Gastroesophageal sphincter (tissue), 4 donors: ENCODE results near the gene CLP1. TPM values are rescaled to one million over a fixed set of nuclear protein-coding genes. Genes with fewer than 3 reads are reported as not detected.

ENCODE experiments used
- ATAC-seq: fragments of 150-250 bp; one replicate; pipeline ENCODE4 v1.9.1; 2016; ENCODE audit warnings: mild to moderate bottlenecking, moderate library complexity
- H3K27ac ChIP-seq, 4 donors: fragments of 200-600 bp; sonication (generic) in 3 of 4; 1 replicate in 3 of 4; 2 replicates in 1 of 4; pipeline ENCODE4 v1.5.1; 2016 to 2019
- H3K27me3 ChIP-seq: fragments of 200-600 bp; sonication (generic); one replicate; pipeline ENCODE4 v1.5.1; 2019
- H3K36me3 ChIP-seq, 2 donors: fragments of 200-600 bp; sonication (generic); one replicate each; pipeline ENCODE4 v1.5.1; 2019; ENCODE audit warnings: control low read depth in 1 of 2
- H3K4me1 ChIP-seq, 3 donors: fragments of 200-600 bp; sonication (generic); 1 replicate in 2 of 3; 2 replicates in 1 of 3; pipeline ENCODE4 v1.5.1; 2016 to 2019; ENCODE audit warnings: control low read depth in 2 of 3
- H3K4me3 ChIP-seq, 2 donors: fragments of 200-600 bp; sonication (generic); one replicate each; pipeline ENCODE4 v1.5.1; 2019; ENCODE audit warnings: mild to moderate bottlenecking in 1 of 2, moderate library complexity in 1 of 2
- H3K9me3 ChIP-seq, 3 donors: fragments of 200-600 bp; sonication (generic); one replicate each; pipeline ENCODE4 v1.5.1; 2017 to 2019; ENCODE audit warnings: control low read depth in 2 of 3
- CTCF ChIP-seq, 4 experiments: fragments of 200-600 bp in 2 of 4; fragments of 450-650 bp in 2 of 4; sonication (generic) in 1 of 4; IDR thresholded peaks; one replicate each; pipeline ENCODE4 v1.5.1; 2017 to 2019; ENCODE audit warnings: antibody characterized with exemption in 4 of 4, mild to moderate bottlenecking in 2 of 4, moderate library complexity in 2 of 4
- EP300 ChIP-seq: sonication (generic); formaldehyde crosslinking; IDR thresholded peaks from one replicate; pipeline ENCODE4 v1.6.1; 2017; ENCODE audit warnings: antibody characterized with exemption, mild to moderate bottlenecking
- POLR2A ChIP-seq, 2 donors: fragments of 450-650 bp; IDR thresholded peaks; one replicate each; pipeline ENCODE4 v1.6.1; 2017; ENCODE audit warnings: antibody characterized with exemption in 2 of 2, mild to moderate bottlenecking in 2 of 2, moderate library complexity in 1 of 2
- POLR2AphosphoS5 ChIP-seq: sonication (generic); formaldehyde crosslinking; IDR thresholded peaks from one replicate; pipeline ENCODE4 v1.6.1; 2017; ENCODE audit warnings: antibody characterized with exemption
- WGBS, 2 donors: methylation state at CpG; one replicate each; pipeline ENCODE4 v1.1.5; 2018; ENCODE audit warnings: low coverage in 1 of 2; 5-methylcytosine and 5-hydroxymethylcytosine counted together
- total RNA-seq, 4 donors: library from RNA; depleted of rRNA; stranded (reverse); fragments of >200 nt; gene quantifications; one replicate each; pipeline ENCODE4 v1.1.0, GENCODE V29; 2016

CLP1 gene
- total RNA-seq, 4 donors from 2014 or later: 11.4 to 21.7 (median 16.6) TPM

- no peaks in the 10 kb centered on the region for H3K27me3 ChIP-seq
- 78% methylated on average over 1 of the region's 1 CpG; no CpG with 5 or more reads in 1 of the 2 donors for WGBS, 2 donors
Observed at GRCh38 chr11:57626895-57627294, 30.7 kb upstream of the CLP1 start.

GRCh38 chr11:57630171-57630570 is 27.4 kb upstream of the CLP1 start:
- no peak for ATAC-seq
- Histone ChIP-seq H3K36me3 (no peaks in the 10 kb centered on the region), H3K4me3 (no peak overlapping the region), H3K27me3 (no peaks in the 10 kb centered on the region), H3K27ac (no peak overlapping the region), H3K4me1 (no peaks in the 10 kb centered on the region), H3K9me3 (no peaks in the 10 kb centered on the region)
- TF ChIP-seq EP300 (no peak), POLR2AphosphoS5 (no peak), CTCF (IDR thresholded peaks at IDR 0.05) (no peak), POLR2A (IDR thresholded peaks at IDR 0.05) (no peak)
- WGBS, 2 donors: 33% methylated on average over 1 of the region's 2 CpGs; no CpG with 5 or more reads in 1 of the 2 donors

More at GRCh38 chr11:57626895-57627294, 30.7 kb upstream of the CLP1 start:
- Histone ChIP-seq H3K4me1 (no peaks in the 10 kb centered on the region), H3K36me3 (no peaks in the 10 kb centered on the region), H3K27ac (no peak overlapping the region), H3K9me3 (no peaks in the 10 kb centered on the region), H3K4me3 (no peak overlapping the region)
- ATAC-seq: no peak
- TF ChIP-seq POLR2AphosphoS5 (no peak), EP300 (no peak), CTCF (IDR thresholded peaks at IDR 0.05) (no peak), POLR2A (IDR thresholded peaks at IDR 0.05) (no peak)

GRCh38 chr11:57632116-57632515 is 25.4 kb upstream of the CLP1 start:
- no peak overlapping the region for H3K4me3 ChIP-seq
- no peak overlapping the region for H3K27ac ChIP-seq
- TF ChIP-seq POLR2A (IDR thresholded peaks at IDR 0.05): no peak
- TF ChIP-seq CTCF (IDR thresholded peaks at IDR 0.05): no peak
- no peak for TF ChIP-seq POLR2AphosphoS5
- TF ChIP-seq EP300: no peak
- H3K36me3 ChIP-seq: no peaks in the 10 kb centered on the region
- no peaks in the 10 kb centered on the region for H3K9me3 ChIP-seq
- no peak for ATAC-seq
- H3K4me1 ChIP-seq: no peaks in the 10 kb centered on the region
- H3K27me3 ChIP-seq: no peaks in the 10 kb centered on the region
- 55 to 56% methylated on average over 5 of the region's 5 CpGs for WGBS, 2 donors

- 67 to 81% methylated on average over 4 of the region's 6 CpGs for WGBS, 2 donors
- no peaks in the 10 kb centered on the region for H3K27me3 ChIP-seq
- no peak for TF ChIP-seq POLR2A (IDR thresholded peaks at IDR 0.05)
- TF ChIP-seq CTCF (IDR thresholded peaks at IDR 0.05): no peak
- ATAC-seq: no peak
- H3K4me3 ChIP-seq: no peak overlapping the region
- no peaks in the 10 kb centered on the region for H3K36me3 ChIP-seq
- no peaks in the 10 kb centered on the region for H3K9me3 ChIP-seq
- H3K27ac ChIP-seq: no peak overlapping the region
- H3K4me1 ChIP-seq: peaks cover 0 to 10% (median 5%) of the 10 kb centered on the region in 3 donors
Observed at GRCh38 chr11:57633394-57634070, 24.0 kb upstream of the CLP1 start.

GRCh38 chr11:57634311-57634710 is 23.3 kb upstream of the CLP1 start:
- peaks cover 0 to 17% (median 9%) of the 10 kb centered on the region in 3 donors for H3K4me1 ChIP-seq
- no peaks in the 10 kb centered on the region for H3K36me3 ChIP-seq
- H3K9me3 ChIP-seq: no peaks in the 10 kb centered on the region
- no peak overlapping the region for H3K4me3 ChIP-seq
- no peak overlapping the region for H3K27ac ChIP-seq
- no peaks in the 10 kb centered on the region for H3K27me3 ChIP-seq
- TF ChIP-seq POLR2A (IDR thresholded peaks at IDR 0.05) (no peak), CTCF (IDR thresholded peaks at IDR 0.05) (no peak)
- no peak for ATAC-seq
